ENCODE data around the gene ZGPAT.
"Not testable (repeated sequence)": the region's sequence is repeated elsewhere in the genome, so short reads cannot be mapped to it uniquely, and the experiment has no call there.

The ZGPAT gene

DNA sequence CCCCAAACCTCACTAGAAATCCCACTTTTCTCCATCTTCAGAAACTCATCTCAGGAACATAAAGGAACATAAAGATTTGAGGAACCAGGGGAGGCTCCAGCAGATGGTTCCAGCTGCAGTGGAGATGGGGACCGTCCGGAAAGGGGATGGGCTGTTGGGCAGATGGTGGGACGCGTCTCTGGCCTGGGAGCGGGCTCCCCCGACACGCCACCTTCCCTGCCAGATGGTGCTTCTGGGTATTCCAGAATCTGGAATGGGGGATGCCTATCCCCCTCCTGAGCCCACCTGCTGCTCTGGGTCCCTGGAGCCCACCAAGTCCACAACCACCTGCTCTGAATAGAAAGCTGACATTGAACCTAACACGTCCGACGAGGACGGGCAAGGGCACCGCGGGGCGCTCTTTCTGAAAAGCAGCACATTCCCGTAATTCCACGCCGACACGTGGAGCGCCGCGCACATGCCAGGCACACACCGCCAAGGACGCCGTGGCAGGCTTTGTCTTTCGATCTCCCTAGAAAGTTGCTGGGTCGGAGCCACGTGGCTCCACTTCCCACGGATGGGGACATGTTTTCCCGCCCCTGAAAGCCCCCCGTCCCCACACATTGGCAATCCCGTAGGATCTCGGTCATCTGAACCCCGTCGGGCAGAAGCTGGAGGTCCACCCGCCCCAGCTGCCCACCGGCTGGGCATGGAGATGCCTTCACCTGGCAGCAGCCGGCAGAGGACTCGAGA lies 59.0 kb downstream of the ZGPAT start:
- no peak for DNase-seq (ENCODE audit: low read depth)

DNA sequence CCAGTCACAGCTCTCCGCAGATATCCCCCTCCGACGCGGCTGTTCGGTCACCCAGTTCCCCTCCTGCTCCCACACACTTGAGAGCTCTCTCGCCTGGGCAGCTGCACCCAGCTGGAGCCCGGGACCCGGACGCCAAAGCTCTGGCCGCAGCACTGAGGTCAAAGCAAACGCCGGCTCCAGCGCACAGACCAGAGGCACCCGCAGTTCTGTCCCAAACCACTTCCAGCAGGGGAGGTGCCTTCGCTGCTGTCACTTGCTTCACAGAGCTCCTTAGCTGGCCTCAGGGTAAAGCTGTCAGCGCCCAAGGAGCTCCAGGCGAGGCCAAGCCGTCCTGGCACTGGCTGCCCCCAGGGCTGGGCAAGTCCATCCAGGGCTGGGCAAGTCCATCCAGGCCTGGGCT lies 59.6 kb downstream of the ZGPAT start:
- no peak for DNase-seq (ENCODE audit: low read depth)

DNA sequence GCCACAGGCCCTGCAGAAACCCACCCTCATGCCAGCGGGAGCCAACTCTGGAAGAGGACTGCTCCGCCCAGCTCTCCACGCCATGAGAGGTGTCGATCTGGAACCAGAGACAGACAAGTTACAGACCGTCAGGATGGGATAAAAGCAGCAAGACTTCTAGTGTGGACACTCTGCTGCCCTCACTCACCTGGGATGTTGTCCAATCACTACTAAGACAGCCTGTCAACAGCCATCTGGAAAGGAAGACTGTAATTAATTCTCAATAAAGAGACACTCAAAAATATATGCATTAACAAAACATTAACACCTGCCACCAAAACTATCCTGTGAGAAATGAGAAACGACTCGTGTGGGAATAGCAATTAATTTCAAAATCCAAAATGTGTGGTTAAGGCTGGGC lies 60.0 kb downstream of the ZGPAT start:
- DNase-seq (ENCODE audit: low read depth): no peak

DNA sequence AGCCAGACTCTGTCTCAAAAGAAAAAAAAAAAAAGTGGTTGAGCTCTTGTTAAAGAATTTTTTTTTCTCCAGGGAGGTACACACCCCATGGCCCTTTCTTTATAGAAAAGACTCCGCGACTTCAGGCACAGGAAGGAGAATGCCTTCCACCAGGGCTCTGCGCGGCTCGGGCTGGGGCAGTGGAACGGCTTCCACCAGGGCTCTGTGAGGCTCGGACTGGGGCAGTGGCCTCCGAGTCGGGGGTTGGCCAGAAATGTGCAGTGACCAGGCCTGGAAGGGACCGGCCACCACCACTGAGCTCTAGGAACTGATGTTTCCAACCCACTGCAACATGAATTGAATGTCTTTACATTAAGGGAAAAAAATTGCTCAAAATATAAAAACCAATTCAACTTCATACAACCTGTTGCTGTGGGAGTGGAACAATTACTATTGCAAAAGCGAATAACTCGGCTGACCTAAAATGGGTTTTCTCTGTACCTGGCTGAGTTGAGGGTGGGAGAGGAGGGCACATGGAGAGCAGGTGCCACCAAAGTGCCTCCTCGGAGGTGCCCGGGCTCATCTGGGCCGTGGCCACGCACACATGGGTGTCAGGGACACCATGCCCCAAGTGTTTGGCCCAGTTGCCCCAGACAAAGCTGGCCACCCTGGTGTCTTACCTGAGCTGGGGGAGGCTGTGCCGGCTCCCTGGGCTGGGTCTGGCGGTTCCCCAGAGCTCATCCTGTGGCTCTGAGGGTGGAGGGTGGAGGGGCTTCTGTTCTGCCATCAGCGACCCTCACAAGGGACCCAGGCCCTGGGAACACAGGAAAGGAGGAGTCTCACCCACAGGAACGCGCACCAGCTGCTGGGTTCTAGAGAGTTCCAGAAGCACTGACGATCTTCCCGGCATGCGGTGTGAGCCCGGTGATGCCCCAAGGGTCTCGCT lies 61.0 kb downstream of the ZGPAT start:
- no peak for DNase-seq (ENCODE audit: low read depth)

DNA sequence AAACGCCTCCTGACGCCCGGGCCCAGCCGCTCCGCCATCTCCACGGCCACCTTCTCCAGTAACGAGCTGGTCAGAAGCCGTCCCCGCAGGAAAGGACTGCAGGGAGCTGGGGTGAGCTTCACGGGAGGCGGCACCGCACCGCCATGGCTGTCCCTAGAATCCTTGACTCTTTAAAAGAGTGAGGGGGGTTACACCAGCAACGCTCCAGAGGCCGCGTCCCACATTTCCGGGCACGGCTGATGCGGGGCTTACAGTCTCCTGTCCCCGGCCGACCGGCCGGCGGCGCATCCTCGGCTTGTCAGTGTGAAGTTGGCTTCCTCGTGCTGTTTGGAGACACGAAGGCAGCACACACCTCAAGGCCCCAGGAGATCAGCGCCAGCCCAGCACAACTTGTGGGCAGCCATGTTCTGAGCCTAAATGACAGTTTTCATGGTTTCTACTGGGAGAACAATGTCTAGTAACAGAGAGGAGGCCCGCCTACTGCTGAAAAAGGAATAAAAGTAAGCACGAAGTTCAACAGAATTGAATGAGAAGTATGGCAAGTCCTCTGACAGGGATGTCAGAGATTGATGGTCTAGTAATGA lies 62.1 kb downstream of the ZGPAT start:
- DNase-seq (ENCODE audit: low read depth): no peak

DNA sequence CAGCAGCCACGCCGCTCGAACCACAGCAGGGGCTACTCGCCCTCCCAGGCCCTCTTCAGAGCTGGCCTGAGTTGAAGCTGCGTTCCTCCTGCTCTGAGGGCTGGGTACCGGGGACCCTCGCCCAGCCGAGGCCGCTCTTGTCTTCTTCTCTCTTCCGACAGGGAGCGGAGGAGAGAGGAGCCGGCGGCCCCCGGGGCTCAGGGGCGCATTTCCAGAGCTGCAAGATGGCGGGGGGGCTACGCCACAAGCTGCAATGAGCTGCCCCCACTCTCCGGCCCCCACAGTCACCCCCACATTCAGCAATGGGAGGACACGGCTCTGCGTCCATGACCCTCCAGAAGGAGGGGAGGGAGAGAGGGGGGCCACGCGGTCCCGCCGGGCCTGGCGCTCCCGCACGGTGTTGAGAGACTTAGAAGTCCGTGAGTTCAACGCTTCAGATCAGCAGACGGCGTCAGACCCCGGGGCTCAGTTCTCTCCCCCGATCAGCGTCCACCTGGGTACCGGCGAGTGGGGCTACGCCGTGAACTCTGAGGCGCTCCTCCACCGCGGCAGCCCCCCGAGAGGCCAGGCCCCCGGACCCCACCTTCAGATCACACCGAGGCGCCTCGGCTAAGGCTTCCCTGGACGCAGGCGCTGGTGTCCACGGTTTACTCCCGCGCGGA lies 63.3 kb downstream of the ZGPAT start:
- DNase-seq (ENCODE audit: low read depth): no peak

DNA sequence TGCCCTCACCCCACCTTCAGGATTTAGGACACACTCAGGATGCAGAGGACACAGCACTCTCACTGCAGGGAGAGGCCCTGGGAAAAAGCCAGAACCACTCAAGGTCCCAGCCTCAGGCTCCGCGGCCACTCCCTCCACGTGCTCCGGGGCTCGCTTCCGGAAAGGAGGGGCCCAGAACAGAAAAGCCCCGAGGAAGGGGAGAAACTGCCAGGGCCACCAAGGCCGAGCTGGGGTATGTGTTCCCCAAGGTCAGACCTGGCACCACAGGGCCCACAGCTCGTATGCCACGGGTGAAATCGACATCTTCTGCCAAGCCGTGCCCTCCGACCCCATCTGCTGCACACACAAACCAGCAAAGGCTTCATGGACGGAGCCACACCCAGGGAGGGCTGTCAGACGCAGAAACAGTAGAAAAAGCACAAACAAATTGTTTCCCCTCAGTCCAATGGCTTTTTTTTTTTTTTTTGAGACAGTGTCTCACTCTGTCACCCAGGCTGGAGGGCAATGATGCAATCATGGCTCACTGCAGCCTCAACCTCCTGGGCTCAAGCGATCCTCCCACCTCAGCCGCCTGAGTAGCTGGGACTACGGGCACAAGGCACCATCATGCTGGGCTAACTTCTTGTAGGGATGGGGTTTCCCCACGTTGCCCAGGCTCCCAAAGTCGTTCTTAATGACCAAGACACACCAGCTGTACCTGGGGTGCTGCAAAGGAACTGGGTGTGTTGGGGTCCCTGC lies 65.1 kb downstream of the ZGPAT start:
- DNase-seq (ENCODE audit: low read depth): no peak

DNA sequence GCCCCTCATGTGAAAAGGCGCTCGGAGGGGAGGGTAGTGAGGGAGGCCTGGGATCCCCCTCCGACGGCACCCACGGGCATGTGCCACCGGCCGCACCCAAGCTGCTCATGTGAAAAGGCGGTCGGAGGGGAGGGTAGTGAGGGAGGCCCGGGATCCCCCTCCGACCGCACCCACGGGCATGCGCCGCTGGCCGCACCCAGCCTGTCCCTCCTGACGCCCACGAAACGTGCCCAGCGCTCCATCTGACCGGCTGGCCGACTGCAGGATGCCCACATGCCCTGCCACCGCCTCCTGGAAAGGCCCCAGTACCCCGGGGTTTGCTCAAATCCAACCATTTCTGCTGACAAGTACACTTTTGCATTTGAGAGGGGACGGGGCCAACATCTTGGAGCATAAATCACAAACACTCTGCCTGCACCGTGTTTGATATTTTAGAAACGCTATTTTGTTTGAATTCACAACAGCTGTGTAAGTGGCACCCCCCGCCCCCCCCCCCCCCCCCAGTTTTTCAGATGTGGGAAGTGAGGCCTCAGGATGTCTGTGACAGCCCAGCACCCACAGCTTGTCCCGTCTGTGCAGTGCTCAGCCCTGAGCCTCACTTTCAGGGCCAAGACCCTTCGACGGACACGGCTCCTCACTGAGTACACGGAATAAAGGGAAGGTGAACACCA lies 65.9 kb downstream of the ZGPAT start:
- no peak for DNase-seq (ENCODE audit: low read depth)

DNA sequence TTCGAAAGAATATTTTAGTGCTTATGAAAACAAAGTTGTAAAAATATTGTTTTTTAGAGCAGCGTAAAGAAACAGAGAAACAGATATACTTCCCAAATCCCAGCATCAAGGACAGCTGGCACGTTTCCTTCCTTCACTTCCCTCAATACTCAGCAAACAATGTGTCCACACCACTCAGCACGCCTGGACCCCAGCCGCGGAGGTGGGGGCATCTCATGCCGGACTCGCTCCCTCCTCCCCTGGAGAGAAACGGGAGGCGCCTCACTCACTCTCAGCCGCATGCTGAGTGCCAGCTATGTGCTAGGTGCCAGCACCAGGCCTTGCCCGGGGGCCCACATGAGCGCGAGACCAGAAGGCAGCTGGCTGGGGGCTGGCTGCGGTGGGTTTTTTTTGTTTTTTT lies 66.5 kb downstream of the ZGPAT start:
- no peak for DNase-seq (ENCODE audit: low read depth)

DNA sequence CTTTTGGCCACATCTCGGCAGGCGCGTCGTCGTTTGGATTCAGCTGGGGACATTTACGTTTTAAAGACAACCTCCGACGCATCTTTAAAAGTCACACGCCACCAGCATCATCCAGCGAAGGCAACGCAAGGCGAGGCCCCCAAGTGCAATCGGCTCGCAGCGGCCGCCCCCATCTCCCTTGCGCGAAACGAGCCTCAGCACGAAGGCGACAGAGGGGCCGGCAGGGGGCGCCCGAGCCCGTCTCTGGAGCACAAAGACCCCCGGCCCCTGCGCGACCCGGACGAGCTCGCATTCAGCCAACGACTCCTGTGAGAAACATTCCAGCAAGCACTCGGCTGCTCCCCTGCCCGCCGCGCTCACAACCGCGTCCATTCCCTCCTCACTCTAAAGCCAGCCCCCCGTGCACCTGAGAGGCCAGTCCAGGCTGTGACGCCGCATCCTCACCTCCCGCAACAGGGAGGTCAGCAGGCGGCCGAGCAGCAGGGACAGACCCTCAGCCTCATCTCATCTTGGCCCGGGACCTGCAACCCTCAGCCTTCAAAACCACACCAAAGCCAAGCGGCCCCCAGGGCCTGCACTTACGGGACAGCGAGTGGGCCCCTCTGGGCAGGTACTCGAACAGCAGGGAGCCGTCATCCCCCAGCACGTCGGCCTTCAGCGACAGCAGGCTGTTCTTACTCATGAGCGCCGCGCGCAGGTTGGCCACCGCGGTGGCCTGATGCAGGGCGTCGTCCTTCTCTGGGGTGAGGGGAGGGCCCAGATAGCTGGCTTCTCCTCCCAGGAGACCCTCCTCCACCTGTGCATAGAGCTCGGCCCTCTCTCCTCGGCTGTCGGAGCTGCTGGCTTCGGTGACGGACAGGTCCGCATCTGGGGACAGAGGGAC lies 67.5 kb downstream of the ZGPAT start:
- DNase-seq (ENCODE audit: low read depth): peak; percentile 21

DNA sequence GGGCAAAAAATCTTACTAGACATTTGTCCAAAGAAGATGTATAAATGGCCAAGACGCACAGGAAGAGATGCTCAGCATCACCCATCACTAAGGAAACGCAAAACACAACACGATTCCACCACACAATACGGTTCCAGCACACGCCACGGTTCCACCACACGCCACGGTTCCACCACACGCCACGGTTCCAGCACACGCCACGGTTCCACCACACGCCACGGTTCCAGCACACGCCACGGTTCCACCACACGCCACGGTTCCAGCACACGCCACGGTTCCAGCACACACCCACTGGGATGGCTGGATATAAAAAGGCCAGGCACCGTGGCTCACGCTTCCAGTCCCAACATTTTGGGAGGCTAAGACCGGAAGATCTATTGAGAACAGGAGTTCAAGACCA lies 69.0 kb downstream of the ZGPAT start:
- DNase-seq (ENCODE audit: low read depth): not testable (repeated sequence)

DNA sequence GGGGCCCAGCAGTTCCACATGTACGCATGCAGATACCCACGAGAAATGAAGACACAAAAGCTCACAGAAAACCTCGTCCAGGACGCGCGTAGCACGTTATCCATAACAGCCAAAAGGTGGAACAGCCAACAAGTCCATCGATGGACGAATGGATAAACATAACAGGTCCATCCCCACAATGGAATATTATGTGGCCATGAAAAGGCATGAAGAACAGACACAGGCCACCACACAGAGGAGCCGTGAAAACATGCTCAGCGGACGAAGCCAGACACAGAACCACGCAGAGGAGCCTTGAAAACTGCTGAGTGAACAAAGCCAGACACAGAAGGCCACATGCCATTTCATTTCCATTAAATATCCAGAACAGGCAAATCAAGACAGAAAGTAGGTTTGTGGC lies 69.8 kb downstream of the ZGPAT start:
- DNase-seq (ENCODE audit: low read depth): no peak

DNA sequence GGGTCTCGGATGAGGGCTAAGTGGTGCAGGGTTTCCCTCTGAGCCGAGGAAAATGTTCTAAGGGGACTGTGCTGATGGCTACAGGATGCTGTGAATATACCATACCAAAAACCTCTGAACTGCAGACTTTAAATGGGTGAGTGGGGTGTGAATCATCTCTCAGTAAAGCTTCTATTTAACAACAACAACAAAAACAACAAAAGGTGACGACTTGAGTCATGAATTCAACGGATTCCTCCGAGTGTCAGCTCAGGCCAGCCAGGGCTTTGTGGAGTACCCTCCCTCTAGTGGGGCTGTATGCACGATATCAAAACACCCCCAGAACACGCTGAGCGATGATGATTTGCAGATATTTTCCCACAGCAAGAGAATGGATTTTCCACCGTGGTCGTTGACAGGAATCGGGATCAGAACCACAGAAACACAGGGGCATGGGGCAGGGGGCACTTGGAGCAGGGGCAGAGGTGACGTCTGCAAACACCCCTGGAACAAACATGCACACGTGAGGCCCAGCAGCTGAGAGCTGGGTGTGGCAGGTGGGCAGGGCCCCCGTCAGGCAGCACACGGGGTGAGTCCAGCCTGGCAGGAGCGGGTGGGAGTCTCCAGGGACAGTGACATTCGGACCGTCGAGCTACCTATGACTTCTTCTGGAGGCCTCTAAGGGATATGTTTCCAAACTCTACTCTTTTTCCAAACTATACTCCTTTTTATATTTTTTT lies 70.4 kb downstream of the ZGPAT start:
- no peak for DNase-seq (ENCODE audit: low read depth)

DNA sequence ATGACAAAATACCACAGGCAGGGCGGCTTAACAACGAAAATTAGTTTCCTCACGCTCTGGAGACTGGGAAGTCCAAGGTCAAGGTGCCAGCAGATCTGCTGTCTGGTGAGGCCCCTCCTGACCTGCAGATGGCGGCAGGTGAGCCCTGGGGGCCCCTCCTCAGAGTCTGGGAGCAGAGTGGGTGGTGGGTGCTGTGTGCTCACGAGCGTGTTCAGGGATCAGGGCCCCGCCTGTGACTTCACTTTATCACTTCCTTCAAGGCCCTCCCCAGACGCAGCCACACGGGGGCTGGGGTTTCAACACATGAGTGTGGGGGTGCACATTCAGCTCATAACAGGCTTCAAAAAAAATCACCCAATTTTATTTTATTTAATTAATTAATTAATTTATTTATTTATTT lies 71.0 kb downstream of the ZGPAT start:
- no peak for DNase-seq (ENCODE audit: low read depth)

DNA sequence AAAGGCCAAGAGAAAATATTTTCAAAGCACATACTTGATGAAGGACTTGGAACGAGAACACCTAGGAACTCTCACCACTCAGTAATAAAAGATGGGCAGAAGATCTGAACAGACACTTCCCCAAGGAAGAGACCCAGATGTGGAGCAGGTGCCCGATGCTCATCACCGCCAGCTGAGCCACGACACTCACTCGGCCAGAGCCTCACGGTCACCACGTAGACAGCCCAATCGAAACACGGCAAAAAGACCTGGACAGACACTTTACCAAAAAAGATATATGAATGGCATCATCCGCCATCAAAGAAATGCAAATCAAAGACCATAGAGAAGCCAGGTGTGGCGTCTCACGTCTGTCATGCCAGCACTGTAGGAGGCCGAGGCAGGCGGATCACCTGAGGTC lies 73.3 kb downstream of the ZGPAT start:
- DNase-seq (ENCODE audit: low read depth): no peak

DNA sequence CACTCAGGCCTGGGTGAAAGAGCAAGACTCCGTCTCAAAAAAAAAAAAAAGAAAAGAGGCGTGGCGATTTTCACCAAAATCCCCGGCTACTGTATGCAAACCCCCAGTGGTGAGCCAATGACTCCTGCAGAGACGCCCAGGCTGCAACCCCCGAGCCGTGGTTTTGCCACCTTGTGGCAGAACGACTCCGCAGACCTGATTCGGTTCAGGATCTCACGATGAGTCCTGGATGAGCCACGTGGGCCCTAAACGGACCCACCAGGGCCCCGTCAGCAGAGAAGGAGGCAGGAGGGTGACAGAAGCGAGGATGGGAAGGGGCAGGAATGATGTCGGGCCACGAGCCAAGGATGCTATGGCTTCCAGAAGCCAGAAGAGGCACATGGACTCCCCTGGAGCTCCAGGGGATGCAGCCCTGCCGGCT lies 74.2 kb downstream of the ZGPAT start:
- peak; percentile 22 for DNase-seq (ENCODE audit: low read depth)

DNA sequence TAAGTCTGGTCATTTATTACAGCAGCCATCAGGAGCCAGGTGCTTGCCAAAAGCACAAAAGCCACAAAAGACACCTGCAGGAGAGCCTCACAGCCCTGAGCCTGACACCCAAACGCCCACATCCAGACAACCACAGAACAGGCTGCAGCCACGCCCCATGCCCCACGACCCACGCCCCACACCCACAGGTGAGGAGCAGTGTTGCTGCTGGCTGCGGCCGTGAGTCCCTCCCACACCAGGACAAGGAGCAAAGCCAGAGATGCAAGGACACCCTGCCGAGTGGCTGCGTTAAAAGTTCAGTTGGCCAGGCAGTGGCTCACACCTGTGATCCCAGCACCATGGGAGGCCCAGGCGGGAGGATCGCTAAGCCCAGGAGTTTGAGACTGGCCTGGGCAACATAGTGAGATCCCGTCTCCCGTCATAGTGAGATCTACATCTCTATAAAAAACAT lies 74.7 kb downstream of the ZGPAT start:
- no peak for DNase-seq (ENCODE audit: low read depth)

DNA sequence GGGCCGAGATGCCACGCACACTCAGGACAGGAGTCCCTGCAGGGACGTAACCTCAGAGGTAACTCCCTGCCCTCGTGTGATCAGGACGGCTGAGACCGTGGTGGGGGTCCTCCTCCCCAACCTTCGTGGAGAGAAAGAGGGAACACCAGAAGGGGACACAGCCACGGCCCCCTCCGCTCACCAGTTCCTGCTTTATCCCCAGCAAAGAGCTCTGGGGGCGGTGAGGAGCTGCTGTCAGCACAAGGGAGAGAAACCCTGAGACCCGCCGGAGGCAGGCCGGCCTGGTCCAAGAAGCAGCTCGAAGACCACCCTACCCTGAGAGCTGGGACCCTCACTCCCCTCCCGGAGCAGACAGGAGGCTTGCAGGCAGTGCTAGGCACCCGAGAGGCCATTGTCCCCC lies 76.1 kb downstream of the ZGPAT start:
- no peak for DNase-seq (ENCODE audit: low read depth)

DNA sequence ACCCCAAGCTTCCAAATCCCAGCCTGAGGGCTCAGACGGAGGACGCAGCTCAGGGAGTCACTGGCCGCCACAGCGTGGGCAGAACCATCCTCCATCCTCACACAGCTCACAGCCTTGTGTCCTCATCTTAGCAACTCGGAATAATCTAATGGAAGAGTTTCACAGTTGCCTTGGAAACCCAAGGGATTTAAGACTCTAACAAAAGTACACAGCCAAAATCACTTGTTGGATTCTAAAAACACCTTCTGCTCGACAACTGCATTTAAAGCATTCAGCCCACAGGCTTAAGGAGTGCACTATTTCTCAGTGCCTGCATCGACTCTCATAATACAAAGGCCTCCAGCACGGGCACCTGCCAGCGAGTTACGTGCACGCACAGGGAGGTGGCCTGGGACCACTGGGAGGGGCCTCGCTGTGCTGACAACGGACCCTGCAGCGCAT lies 77.9 kb downstream of the ZGPAT start:
- DNase-seq (ENCODE audit: low read depth): no peak
